HEK293T (cell line): ENCODE data around the gene CCT7.

ENCODE experiments used
- CTCF ChIA-PET: fragments of 350-600 bp; formaldehyde crosslinking; extraction: SDS; loops from one replicate; lab custom pipeline; 2021; ENCODE audit warnings: antibody characterized with exemption, inconsistent platforms; lab: Yijun Ruan, JAX
- POLR2A ChIA-PET: fragments of 350-600 bp; formaldehyde crosslinking; extraction: SDS; loops from one replicate; lab custom pipeline; 2020; ENCODE audit warnings: antibody characterized with exemption, inconsistent platforms; lab: Yijun Ruan, JAX
- DNase-seq: peaks from one replicate; pipeline ENCODE4 v3.0.0; 2012; ENCODE audit warnings: mixed read lengths; ENCODE audit errors: extremely low spot score
- ARNT ChIP-seq: fragments of 450-650 bp; IDR thresholded peaks from 2 replicates; pipeline ENCODE4 v1.6.1; 2017; ENCODE audit warnings: mild to moderate bottlenecking
- BHLHE40 ChIP-seq: fragments of 450-650 bp; IDR thresholded peaks from 2 replicates; pipeline ENCODE4 v1.6.1; 2016; ENCODE audit warnings: mild to moderate bottlenecking, moderate library complexity, borderline replicate concordance
- CTBP1 ChIP-seq: fragments of 450-650 bp; IDR thresholded peaks from 2 replicates; pipeline ENCODE4 v1.6.1; 2016; ENCODE audit warnings: borderline replicate concordance
- ELF4 ChIP-seq: fragments of 450-650 bp; IDR thresholded peaks from 2 replicates; pipeline ENCODE4 v1.6.1; 2017; ENCODE audit warnings: antibody characterized with exemption
- FOXA1 ChIP-seq: fragments of 450-650 bp; IDR thresholded peaks from 2 replicates; pipeline ENCODE4 v1.6.1; 2016; ENCODE audit warnings: mild to moderate bottlenecking
- FOXK2 ChIP-seq: fragments of 450-650 bp; IDR thresholded peaks from 2 replicates; pipeline ENCODE4 v1.6.1; 2016; ENCODE audit warnings: mild to moderate bottlenecking
- FOXM1 ChIP-seq: fragments of 450-650 bp; IDR thresholded peaks from 2 replicates; pipeline ENCODE4 v1.6.1; 2017; ENCODE audit warnings: mild to moderate bottlenecking, borderline replicate concordance
- HDGF ChIP-seq: fragments of 450-650 bp; IDR thresholded peaks from 2 replicates; pipeline ENCODE4 v1.6.1; 2017; ENCODE audit warnings: antibody characterized with exemption, borderline replicate concordance
- L3MBTL2 ChIP-seq: fragments of 450-650 bp; conservative IDR thresholded peaks from 2 replicates; pipeline ENCODE4 v1.6.1; 2016; ENCODE audit warnings: mild to moderate bottlenecking
- LEF1 ChIP-seq: fragments of 450-650 bp; IDR thresholded peaks from 2 replicates; pipeline ENCODE4 v1.6.1; 2017; ENCODE audit warnings: mild to moderate bottlenecking, borderline replicate concordance
- NFRKB ChIP-seq: fragments of 450-650 bp; IDR thresholded peaks from 2 replicates; pipeline ENCODE4 v1.6.1; 2016; ENCODE audit warnings: mild to moderate bottlenecking, moderate library complexity
- PKNOX1 ChIP-seq: fragments of 450-650 bp; IDR thresholded peaks from 2 replicates; pipeline ENCODE4 v1.6.1; 2016
- SP1 ChIP-seq: fragments of 450-650 bp; IDR thresholded peaks from 2 replicates; pipeline ENCODE4 v1.6.1; 2017
- SUZ12 ChIP-seq: fragments of 450-650 bp; IDR thresholded peaks from 2 replicates; pipeline ENCODE4 v1.6.1; 2016; ENCODE audit warnings: mild to moderate bottlenecking
- TARDBP ChIP-seq: fragments of 450-650 bp; IDR thresholded peaks from 2 replicates; pipeline ENCODE4 v1.6.1; 2016
- ZNF384 ChIP-seq: fragments of 450-650 bp; IDR thresholded peaks from 2 replicates; pipeline ENCODE4 v1.6.1; 2016

CCT7 gene

DNA sequence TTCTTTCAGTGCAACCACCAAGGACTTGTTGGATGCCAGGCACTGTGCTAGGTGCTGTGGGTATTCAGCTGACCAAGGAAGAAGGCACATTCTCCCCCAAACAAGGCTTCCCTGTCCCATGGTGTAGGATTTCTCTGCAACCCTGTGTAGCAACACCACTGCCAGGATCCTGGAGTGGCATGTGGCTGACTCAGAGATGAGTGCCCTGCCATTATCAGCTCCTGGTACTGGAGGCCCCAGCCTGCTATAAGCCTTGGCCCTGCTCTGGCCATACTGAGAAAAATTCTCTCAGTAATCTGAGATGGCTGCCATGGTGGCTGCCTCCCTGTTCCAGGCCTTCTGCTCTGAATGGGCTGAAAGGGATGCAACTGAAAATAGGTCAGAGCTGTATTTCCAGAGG lies 15.8 kb upstream of the CCT7 start:
- DNase-seq, result no peak
- CTCF ChIA-PET, result interaction anchor here (0.5 to 0.7 kb wide), 2 partner anchors 73 to 300 kb away, joined by 3 to 4 read pairs; no protein-coding TSS in a partner anchor
- POLR2A ChIA-PET, result interaction anchor here (7.5 kb wide), 1 partner anchor 16 kb away, joined by 53 read pairs; the partner anchor contains the start of genes CCT7 and PRADC1
- no peak for TF ChIP-seq SP1
- no peak for TF ChIP-seq L3MBTL2
- TF ChIP-seq CTBP1, result no peak
- TF ChIP-seq FOXM1, result no peak
- TF ChIP-seq NFRKB, result no peak
- TF ChIP-seq LEF1, result no peak
- no peak for TF ChIP-seq PKNOX1
- TF ChIP-seq FOXA1, result no peak
- TF ChIP-seq BHLHE40, result no peak
- no peak for TF ChIP-seq ZNF384
- no peak for TF ChIP-seq TARDBP
- TF ChIP-seq SUZ12, result no peak
- TF ChIP-seq HDGF, result no peak
- TF ChIP-seq ARNT, result no peak
- no peak for TF ChIP-seq FOXK2
- no peak for TF ChIP-seq ELF4

- DNase-seq, result no peak
- TF ChIP-seq TARDBP, result no peak
- no peak for TF ChIP-seq BHLHE40
- no peak for TF ChIP-seq SUZ12
- no peak for TF ChIP-seq FOXK2
- no peak for TF ChIP-seq ZNF384
- TF ChIP-seq HDGF, result no peak
- no peak for TF ChIP-seq NFRKB
- no peak for TF ChIP-seq PKNOX1
- CTCF ChIA-PET, result no interaction called here
- POLR2A ChIA-PET, result interaction anchor here (0.9 to 2.6 kb wide), 2 partner anchors 9 to 10 kb away, joined by 3 to 10 read pairs; partner anchors contain the start of genes CCT7 and PRADC1
Measured at GRCh38 chr2:73223821-73224220, 10.3 kb upstream of the CCT7 start.

DNA sequence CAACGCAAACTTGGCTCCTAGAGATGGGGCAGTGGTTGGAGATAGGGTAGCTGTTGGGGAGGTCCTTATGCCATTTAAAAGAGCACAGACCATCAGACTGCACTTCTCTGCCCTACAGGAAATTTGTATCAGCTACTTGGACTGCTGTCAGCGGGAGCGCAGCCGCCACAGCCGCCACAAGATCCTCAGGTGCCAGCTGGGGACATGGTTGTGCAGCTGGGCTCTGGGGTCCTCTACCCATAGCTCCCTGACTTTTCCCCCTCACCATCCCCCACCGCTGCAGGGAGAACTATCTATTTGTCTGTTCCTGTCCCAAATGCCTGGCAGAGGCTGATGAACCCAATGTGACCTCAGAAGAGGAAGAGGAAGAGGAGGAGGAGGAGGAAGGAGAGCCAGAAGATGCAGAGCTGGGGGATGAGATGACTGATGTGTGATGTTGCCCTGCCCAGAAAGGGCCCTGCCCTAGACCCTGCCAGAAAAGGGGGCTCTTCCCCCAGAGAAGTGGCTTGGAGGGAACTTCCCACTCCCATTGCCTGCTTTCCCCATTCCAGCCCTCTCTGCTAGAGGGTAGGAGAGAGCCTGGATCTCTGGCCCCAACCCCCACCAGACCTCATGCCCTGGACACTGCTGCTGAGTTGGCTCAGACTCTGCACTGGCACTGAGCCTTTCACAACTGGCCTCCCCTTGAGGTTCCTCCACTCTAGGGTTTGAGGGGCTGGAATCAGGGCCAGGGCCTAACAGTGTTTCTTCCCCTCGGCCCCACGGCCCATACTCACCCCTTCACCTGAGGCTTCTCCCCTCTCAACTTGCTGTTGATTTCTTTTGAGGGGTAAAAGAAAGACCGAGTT lies 8.4 kb upstream of the CCT7 start:
- ChIA-PET POLR2A (interaction anchor here (2.6 kb wide), 1 partner anchor 8 kb away, joined by 10 read pairs; the partner anchor contains the start of gene CCT7), CTCF (no interaction called here)
- no peak for TF ChIP-seq ELF4
- no peak for TF ChIP-seq HDGF
- no peak for TF ChIP-seq BHLHE40
- no peak for TF ChIP-seq L3MBTL2
- no peak for TF ChIP-seq FOXK2
- no peak for TF ChIP-seq PKNOX1
- no peak for TF ChIP-seq LEF1
- no peak for TF ChIP-seq TARDBP
- no peak for TF ChIP-seq SP1
- no peak for TF ChIP-seq FOXA1
- TF ChIP-seq ZNF384, result no peak
- TF ChIP-seq FOXM1, result no peak
- no peak for TF ChIP-seq ARNT
- no peak for TF ChIP-seq CTBP1
- TF ChIP-seq SUZ12, result no peak
- no peak for TF ChIP-seq NFRKB
- no peak for DNase-seq

GRCh38 chr2:73227086-73227485 lies 7.0 kb upstream of the CCT7 start:
- ChIA-PET POLR2A (interaction anchor here (1.6 kb wide), 1 partner anchor 14 kb away, joined by 5 read pairs; no protein-coding TSS in a partner anchor), CTCF (no interaction called here)
- no peak for DNase-seq
- TF ChIP-seq FOXA1 (no peak), L3MBTL2 (no peak), SUZ12 (no peak), CTBP1 (no peak), LEF1 (no peak), SP1 (no peak), TARDBP (no peak), BHLHE40 (no peak), PKNOX1 (no peak), ELF4 (no peak), HDGF (no peak), ZNF384 (no peak), FOXK2 (no peak), ARNT (no peak), FOXM1 (no peak), NFRKB (no peak)

GRCh38 chr2:73228631-73229030 lies 5.5 kb upstream of the CCT7 start:
- TF ChIP-seq FOXM1, result no peak
- no peak for TF ChIP-seq ARNT
- TF ChIP-seq FOXK2, result no peak
- TF ChIP-seq CTBP1, result no peak
- TF ChIP-seq LEF1, result no peak
- no peak for TF ChIP-seq ZNF384
- TF ChIP-seq ELF4, result no peak
- TF ChIP-seq BHLHE40, result no peak
- TF ChIP-seq SUZ12, result no peak
- TF ChIP-seq TARDBP, result no peak
- no peak for TF ChIP-seq HDGF
- no peak for TF ChIP-seq PKNOX1
- TF ChIP-seq SP1, result no peak
- TF ChIP-seq NFRKB, result no peak
- TF ChIP-seq L3MBTL2, result no peak
- ChIA-PET POLR2A (interaction anchor here (1.6 kb wide), 1 partner anchor 16 kb away, joined by 5 read pairs; no protein-coding TSS in a partner anchor), CTCF (no interaction called here)
- no peak for DNase-seq
